A673 (cell line): ENCODE data around the gene SAP30BP.

Experiments used
- EZH2 ChIP-seq: fragments of 200-600 bp; sonication (generic); IDR thresholded peaks from 2 replicates; pipeline ENCODE4 v1.6.1; 2017; ENCODE audit warnings: borderline replicate concordance, low read depth, mild to moderate bottlenecking, mixed read lengths, antibody characterized with exemption, low read length; ENCODE audit not compliant: poor library complexity, severe bottlenecking
- TF ChIP-seq, protein P1 (sequence below): fragments of 300-800, 200-600 bp; sonication (generic); conservative IDR thresholded peaks from 2 replicates; pipeline ENCODE4 v1.5.1; 2017; ENCODE audit warnings: low read depth, mild to moderate bottlenecking, antibody characterized with exemption, low read length, moderate library complexity, mixed read lengths

DNA sequence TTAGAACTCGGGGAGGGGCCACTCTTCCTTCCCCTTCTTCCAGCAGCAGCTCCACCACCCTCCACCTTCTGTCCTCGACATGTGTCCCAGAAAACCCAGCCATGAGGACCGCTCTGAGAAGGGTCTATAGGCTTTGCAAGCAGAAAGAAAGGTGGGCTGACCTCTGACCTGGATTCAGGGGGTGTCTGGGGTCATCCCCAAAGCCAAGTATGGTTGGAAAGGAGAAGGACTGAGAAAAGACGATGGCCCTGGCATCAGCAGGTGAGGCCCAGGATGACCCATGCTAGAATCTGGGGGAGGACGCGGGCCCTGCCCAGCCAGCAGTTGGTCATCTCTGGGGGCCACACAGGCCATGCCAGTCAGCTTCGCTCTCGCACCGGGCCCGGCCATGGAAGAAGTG, 40.0 kb upstream of the SAP30BP start:
- TF ChIP-seq, protein P1, sequence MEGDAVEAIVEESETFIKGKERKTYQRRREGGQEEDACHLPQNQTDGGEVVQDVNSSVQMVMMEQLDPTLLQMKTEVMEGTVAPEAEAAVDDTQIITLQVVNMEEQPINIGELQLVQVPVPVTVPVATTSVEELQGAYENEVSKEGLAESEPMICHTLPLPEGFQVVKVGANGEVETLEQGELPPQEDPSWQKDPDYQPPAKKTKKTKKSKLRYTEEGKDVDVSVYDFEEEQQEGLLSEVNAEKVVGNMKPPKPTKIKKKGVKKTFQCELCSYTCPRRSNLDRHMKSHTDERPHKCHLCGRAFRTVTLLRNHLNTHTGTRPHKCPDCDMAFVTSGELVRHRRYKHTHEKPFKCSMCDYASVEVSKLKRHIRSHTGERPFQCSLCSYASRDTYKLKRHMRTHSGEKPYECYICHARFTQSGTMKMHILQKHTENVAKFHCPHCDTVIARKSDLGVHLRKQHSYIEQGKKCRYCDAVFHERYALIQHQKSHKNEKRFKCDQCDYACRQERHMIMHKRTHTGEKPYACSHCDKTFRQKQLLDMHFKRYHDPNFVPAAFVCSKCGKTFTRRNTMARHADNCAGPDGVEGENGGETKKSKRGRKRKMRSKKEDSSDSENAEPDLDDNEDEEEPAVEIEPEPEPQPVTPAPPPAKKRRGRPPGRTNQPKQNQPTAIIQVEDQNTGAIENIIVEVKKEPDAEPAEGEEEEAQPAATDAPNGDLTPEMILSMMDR = no peak
- no peak for TF ChIP-seq EZH2
